Measurements from ENCODE around the gene UPF2.

The UPF2 gene

DNA sequence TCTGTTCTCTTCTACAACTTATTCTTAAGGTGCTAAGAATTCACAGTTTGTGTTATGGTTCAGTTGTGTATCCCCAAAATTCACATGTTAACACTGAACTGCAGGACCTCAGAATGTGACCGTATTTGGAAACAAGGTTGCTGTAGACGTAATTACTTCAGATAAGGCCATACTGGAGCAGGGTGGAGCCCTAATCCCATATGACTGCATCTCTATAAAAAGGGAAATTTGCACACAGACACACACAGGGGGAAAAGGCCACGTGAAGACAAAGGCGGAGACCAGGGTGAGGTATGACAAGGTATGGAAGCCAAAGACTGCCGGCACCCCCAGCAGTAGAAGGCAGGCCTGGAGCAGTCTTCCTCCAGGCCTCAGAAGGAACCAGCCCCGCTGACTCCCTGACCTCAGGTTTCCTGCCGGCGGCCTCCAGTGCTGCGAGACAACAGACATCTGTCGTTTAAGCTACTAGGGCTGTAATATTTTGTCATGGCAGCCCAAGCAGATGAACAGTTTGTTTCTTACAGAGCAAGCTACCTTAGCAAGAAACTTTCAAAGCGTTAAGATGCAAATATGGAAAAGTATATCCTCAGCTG is 120.7 kb downstream of the UPF2 start:
- TF ChIP-seq, protein P1, sequence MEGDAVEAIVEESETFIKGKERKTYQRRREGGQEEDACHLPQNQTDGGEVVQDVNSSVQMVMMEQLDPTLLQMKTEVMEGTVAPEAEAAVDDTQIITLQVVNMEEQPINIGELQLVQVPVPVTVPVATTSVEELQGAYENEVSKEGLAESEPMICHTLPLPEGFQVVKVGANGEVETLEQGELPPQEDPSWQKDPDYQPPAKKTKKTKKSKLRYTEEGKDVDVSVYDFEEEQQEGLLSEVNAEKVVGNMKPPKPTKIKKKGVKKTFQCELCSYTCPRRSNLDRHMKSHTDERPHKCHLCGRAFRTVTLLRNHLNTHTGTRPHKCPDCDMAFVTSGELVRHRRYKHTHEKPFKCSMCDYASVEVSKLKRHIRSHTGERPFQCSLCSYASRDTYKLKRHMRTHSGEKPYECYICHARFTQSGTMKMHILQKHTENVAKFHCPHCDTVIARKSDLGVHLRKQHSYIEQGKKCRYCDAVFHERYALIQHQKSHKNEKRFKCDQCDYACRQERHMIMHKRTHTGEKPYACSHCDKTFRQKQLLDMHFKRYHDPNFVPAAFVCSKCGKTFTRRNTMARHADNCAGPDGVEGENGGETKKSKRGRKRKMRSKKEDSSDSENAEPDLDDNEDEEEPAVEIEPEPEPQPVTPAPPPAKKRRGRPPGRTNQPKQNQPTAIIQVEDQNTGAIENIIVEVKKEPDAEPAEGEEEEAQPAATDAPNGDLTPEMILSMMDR (IDR thresholded peaks at IDR 0.05; ENCODE audit: low read depth, low read length, missing control alignments), result no peak
- DNase-seq (ENCODE audit: low read depth), result no peak
- no peak overlapping the region for H3K4me3 ChIP-seq (ENCODE audit: low read depth, low read length)

DNA sequence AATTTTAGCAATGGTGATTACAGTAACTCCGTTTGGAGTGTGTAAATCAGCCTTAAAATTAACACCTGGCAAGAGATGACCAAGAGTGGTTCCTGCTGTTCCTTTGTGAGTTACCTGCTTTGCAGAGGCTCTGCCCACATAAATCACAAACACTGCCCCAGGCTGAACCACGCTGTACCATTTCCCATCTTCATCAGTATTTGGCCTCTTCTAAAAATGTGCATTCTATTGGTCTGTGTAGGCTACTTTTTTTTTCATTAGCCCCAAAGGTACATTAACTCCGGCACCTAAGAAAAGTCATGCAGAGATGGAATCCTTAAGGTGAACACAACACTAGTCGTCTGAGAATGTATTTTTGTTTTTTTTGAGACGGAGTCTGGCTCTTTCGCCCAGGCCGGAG is 123.3 kb downstream of the UPF2 start:
- TF ChIP-seq, protein P1 (IDR thresholded peaks at IDR 0.05; ENCODE audit: low read depth, low read length, missing control alignments), result no peak
- DNase-seq (ENCODE audit: low read depth), result no peak
- H3K4me3 ChIP-seq (ENCODE audit: low read depth, low read length), result no peak overlapping the region

GRCh38 chr10:11918384-11918783 is 124.2 kb downstream of the UPF2 start:
- TF ChIP-seq, protein P1 (IDR thresholded peaks at IDR 0.05; ENCODE audit: low read depth, low read length, missing control alignments), result no peak
- H3K4me3 ChIP-seq (ENCODE audit: low read depth, low read length), result no peak overlapping the region
- no peak for DNase-seq (ENCODE audit: low read depth)

GRCh38 chr10:11913079-11913641 is 129.4 kb downstream of the UPF2 start:
- TF ChIP-seq, protein P1 (IDR thresholded peaks at IDR 0.05; ENCODE audit: low read depth, low read length, missing control alignments), result no peak

GRCh38 chr10:11910102-11910501 is 132.5 kb downstream of the UPF2 start:
- TF ChIP-seq, protein P1 (IDR thresholded peaks at IDR 0.05; ENCODE audit: low read depth, low read length, missing control alignments), result no peak
- DNase-seq (ENCODE audit: low read depth), result no peak
- H3K4me3 ChIP-seq (ENCODE audit: low read depth, low read length), result no peak overlapping the region

More at GRCh38 chr10:11913079-11913641, 129.4 kb downstream of the UPF2 start:
- DNase-seq (ENCODE audit: low read depth), result no peak
- no peak overlapping the region for H3K4me3 ChIP-seq (ENCODE audit: low read depth, low read length)

DNA sequence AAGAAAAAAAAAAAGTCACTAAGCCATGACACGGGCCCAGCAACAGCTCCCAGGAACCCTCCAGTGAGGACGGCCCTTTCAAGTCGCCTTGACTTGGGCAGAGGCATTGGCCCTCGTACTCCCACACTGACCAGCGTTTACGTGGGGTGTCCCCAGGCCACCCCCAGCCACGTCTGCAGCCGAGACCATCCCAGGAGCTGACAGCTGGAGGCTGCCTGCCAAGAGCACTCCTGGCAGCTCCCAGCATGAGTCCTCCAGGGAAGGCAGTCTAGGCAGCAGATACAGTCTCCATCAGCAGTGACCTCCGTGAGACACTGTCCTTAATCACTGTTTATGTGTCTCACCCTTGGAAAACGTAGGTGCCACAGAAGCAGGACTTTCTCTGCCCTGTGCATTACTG is 133.0 kb downstream of the UPF2 start:
- TF ChIP-seq, protein P1 (IDR thresholded peaks at IDR 0.05; ENCODE audit: low read depth, low read length, missing control alignments), result no peak
- no peak overlapping the region for H3K4me3 ChIP-seq (ENCODE audit: low read depth, low read length)

GRCh38 chr10:11908991-11909390 is 133.6 kb downstream of the UPF2 start:
- H3K4me3 ChIP-seq (ENCODE audit: low read depth, low read length), result no peak overlapping the region
- no peak for DNase-seq (ENCODE audit: low read depth)
- TF ChIP-seq, protein P1 (IDR thresholded peaks at IDR 0.05; ENCODE audit: low read depth, low read length, missing control alignments), result no peak

More for the DNA sequence above, 133.0 kb downstream of the UPF2 start:
- no peak for DNase-seq (ENCODE audit: low read depth)
